Large intestine (tissue), 3 donors: ENCODE data around the gene NPM1. TPM values are rescaled to one million over a fixed set of nuclear protein-coding genes. Genes with fewer than 3 reads are reported as not detected.
A peak's percentile ranks its signal among the peaks of the same experiment; 100 is the strongest.
"Not testable (repeated sequence)": the region's sequence is repeated elsewhere in the genome, so short reads cannot be mapped to it uniquely, and the experiment has no call there.

Experiments used
- DNase-seq, 2 donors: peaks; one replicate each; pipeline versions ENCODE4 v3.0.0 to v3.0.0-alpha.2; 2013
- H3K27ac ChIP-seq: one replicate; pipeline ENCODE4 v1.5.1; 2013; ENCODE audit warnings: low read length
- H3K27me3 ChIP-seq: 2 replicates; pipeline ENCODE4 v1.6.1; 2013; ENCODE audit warnings: low read length; ENCODE audit not compliant: control insufficient read depth, insufficient read depth
- H3K36me3 ChIP-seq: 2 replicates; pipeline ENCODE4 v1.6.1; 2013; ENCODE audit warnings: low read length; ENCODE audit not compliant: control insufficient read depth, insufficient read depth
- H3K4me1 ChIP-seq: one replicate; pipeline ENCODE4 v1.6.1; 2013; ENCODE audit warnings: low read length; ENCODE audit not compliant: control insufficient read depth, insufficient read depth
- H3K4me3 ChIP-seq: one replicate; pipeline ENCODE4 v1.5.1; 2013; ENCODE audit warnings: low read length
- H3K9me3 ChIP-seq: one replicate; pipeline ENCODE4 v1.6.1; 2013; ENCODE audit warnings: mild to moderate bottlenecking, low read depth, low read length, moderate library complexity; ENCODE audit not compliant: control insufficient read depth
- WGBS: methylation state at CpG from one replicate; pipeline ENCODE4 v1.1.5; 2013; ENCODE audit warnings: low lambda C conversion rate; ENCODE audit not compliant: insufficient coverage; 5-methylcytosine and 5-hydroxymethylcytosine counted together
- polyA plus RNA-seq: library from polyadenylated mRNA; unstranded; fragments of 120-200 nt; gene quantifications from one replicate; pipeline ENCODE4 v1.2.1, GENCODE V29; 2013

The NPM1 gene
- polyA plus RNA-seq, 1 donor: 2,359 TPM

GRCh38 chr5:171379961-171380360, 7.7 kb upstream of the NPM1 start:
- H3K36me3 ChIP-seq: no peaks in the 10 kb centered on the region
- DNase-seq: no peak
- no peak overlapping the region for H3K4me3 ChIP-seq
- no peak overlapping the region for H3K27ac ChIP-seq
- no peaks in the 10 kb centered on the region for H3K9me3 ChIP-seq
- H3K27me3 ChIP-seq: no peaks in the 10 kb centered on the region
- no CpG with 5 or more reads among the region's 7 CpGs for WGBS
- H3K4me1 ChIP-seq: no peaks in the 10 kb centered on the region

- DNase-seq, H3K9me3 ChIP-seq, H3K4me1 ChIP-seq, H3K36me3 ChIP-seq, H3K4me3 ChIP-seq, H3K27ac ChIP-seq, H3K27me3 ChIP-seq: not testable (repeated sequence)
- WGBS: no CpG with 5 or more reads among the region's 9 CpGs
Measured at GRCh38 chr5:171384416-171384815, 3.2 kb upstream of the NPM1 start.

GRCh38 chr5:171384999-171385398, 2.6 kb upstream of the NPM1 start:
- not testable (repeated sequence) for H3K4me1 ChIP-seq, H3K36me3 ChIP-seq, H3K27me3 ChIP-seq, H3K27ac ChIP-seq, H3K9me3 ChIP-seq, H3K4me3 ChIP-seq, DNase-seq
- WGBS: no CpG with 5 or more reads among the region's 3 CpGs

- Histone ChIP-seq H3K27me3 (no peaks in the 10 kb centered on the region), H3K4me1 (no peaks in the 10 kb centered on the region), H3K27ac (no peak overlapping the region), H3K9me3 (peaks cover 2% of the 10 kb centered on the region), H3K36me3 (no peaks in the 10 kb centered on the region), H3K4me3 (no peak overlapping the region)
- no CpG with 5 or more reads among the region's 25 CpGs for WGBS
- DNase-seq: no peak
Measured at GRCh38 chr5:171386006-171386671, 1.5 kb upstream of the NPM1 start.

- no peak for DNase-seq
- Histone ChIP-seq H3K27ac (peak overlapping the region; percentile 84), H3K9me3 (peaks cover 2% of the 10 kb centered on the region), H3K4me3 (peak overlapping the region; percentile 72), H3K36me3 (peaks cover 6% of the 10 kb centered on the region), H3K4me1 (no peaks in the 10 kb centered on the region), H3K27me3 (no peaks in the 10 kb centered on the region)
- no CpG with 5 or more reads among the region's 20 CpGs for WGBS
Measured at GRCh38 chr5:171386861-171387344, 746 bp upstream of the NPM1 start.

- Histone ChIP-seq H3K27ac (peak overlapping the region; percentile 84), H3K9me3 (peaks cover 2% of the 10 kb centered on the region), H3K4me3 (peak overlapping the region; percentile 72), H3K27me3 (no peaks in the 10 kb centered on the region), H3K36me3 (peaks cover 18% of the 10 kb centered on the region), H3K4me1 (no peaks in the 10 kb centered on the region)
- DNase-seq: peak; percentile 75 to 84
- WGBS: no CpG with 5 or more reads among the region's 56 CpGs
Measured at GRCh38 chr5:171387970-171388815, 544 bp downstream of the NPM1 start.

GRCh38 chr5:171388816-171389168, 1.1 kb downstream of the NPM1 start:
- peak overlapping the region; percentile 84 for H3K27ac ChIP-seq
- H3K4me1 ChIP-seq: no peaks in the 10 kb centered on the region
- 0% methylated on average over 4 of the region's 14 CpGs for WGBS
- H3K4me3 ChIP-seq: peak overlapping the region; percentile 72
- H3K36me3 ChIP-seq: peaks cover 22% of the 10 kb centered on the region
- H3K27me3 ChIP-seq: no peaks in the 10 kb centered on the region
- no peak for DNase-seq
- peaks cover 2% of the 10 kb centered on the region for H3K9me3 ChIP-seq

GRCh38 chr5:171390883-171391677, 3.4 kb downstream of the NPM1 start:
- no CpG with 5 or more reads among the region's 8 CpGs for WGBS
- Histone ChIP-seq H3K9me3 (peaks cover 2% of the 10 kb centered on the region), H3K36me3 (peaks cover 45% of the 10 kb centered on the region), H3K4me3 (no peak overlapping the region), H3K27me3 (no peaks in the 10 kb centered on the region), H3K27ac (no peak overlapping the region), H3K4me1 (no peaks in the 10 kb centered on the region)
- DNase-seq: no peak

GRCh38 chr5:171391996-171392577, 4.4 kb downstream of the NPM1 start:
- H3K4me1 ChIP-seq: no peaks in the 10 kb centered on the region
- H3K4me3 ChIP-seq: no peak overlapping the region
- peaks cover 2% of the 10 kb centered on the region for H3K9me3 ChIP-seq
- no CpG with 5 or more reads among the region's 14 CpGs for WGBS
- peaks cover 55% of the 10 kb centered on the region for H3K36me3 ChIP-seq
- no peaks in the 10 kb centered on the region for H3K27me3 ChIP-seq
- DNase-seq: no peak
- H3K27ac ChIP-seq: no peak overlapping the region

GRCh38 chr5:171392585-171393159, 5.0 kb downstream of the NPM1 start:
- H3K4me1 ChIP-seq: no peaks in the 10 kb centered on the region
- 93% methylated on average over 3 of the region's 4 CpGs for WGBS
- H3K9me3 ChIP-seq: peaks cover 2% of the 10 kb centered on the region
- DNase-seq: no peak
- H3K27me3 ChIP-seq: no peaks in the 10 kb centered on the region
- H3K4me3 ChIP-seq: no peak overlapping the region
- no peak overlapping the region for H3K27ac ChIP-seq
- H3K36me3 ChIP-seq: peaks cover 61% of the 10 kb centered on the region
